ENCODE data around the gene RBM4. TPM values are rescaled to one million over a fixed set of nuclear protein-coding genes. Genes with fewer than 3 reads are reported as not detected.

Gene RBM4
- total RNA-seq, 1 experiment from 2014 or later, result 94.4 TPM

GRCh38 chr11:66677599-66678375, 39.3 kb downstream of the RBM4 start, which contains the start of gene RBM4B:
TSS of gene RBM4B (minus strand) at chr11:66677887. CDS start at chr11:66677079, 808 bp downstream.
- ChIA-PET RAD21 (ENCODE audit: low non-redundant PET in 1 of 2, low total read pairs in 2 of 2, uncharacterized antibody in 2 of 2, unreplicated experiment in 2 of 2) (interaction anchor here (0.6 to 2.1 kb wide), 8 partner anchors 78 to 292 kb away, joined by 3 to 11 read pairs (median 4); partner anchors contain the start of genes MRPL11 (in 2 of the 2), DPP3 (in 1 of the 2) and ZDHHC24 (in 1 of the 2)), POLR2A (interaction anchor here (0.6 to 2.1 kb wide), 17 partner anchors 9 to 366 kb away, joined by 3 to 13 read pairs (median 4); partner anchors contain the start of genes ACTN3, DPP3, MRPL11 and PELI3), CTCF (interaction anchor here (0.6 to 2.5 kb wide), 34 partner anchors 9 to 1186 kb away, joined by 3 to 29 read pairs (median 4); partner anchors contain the start of genes CCDC87, CCS, DPP3 and MRPL11)
- DNase-seq (ENCODE audit: low read depth, low spot score) (peak; percentile 84), ATAC-seq (peak; percentile 94)
- Histone ChIP-seq H2AFZ (ENCODE audit: low read depth, low read length, poor library complexity, severe bottlenecking) (peak within 1 kb of the TSS; percentile 83), H3K9ac (ENCODE audit: low read length) (peak within 1 kb of the TSS; percentile 79), H3K9me3 (ENCODE audit: control insufficient read depth in 1 of 2, insufficient read depth in 1 of 2, low read depth in 1 of 2, low read length in 2 of 2) (no peaks in the 10 kb centered on the region), H3K9me2 (ENCODE audit: insufficient read depth) (no peaks in the 10 kb centered on the region), H4K20me1 (ENCODE audit: insufficient read depth) (no peaks in the 10 kb centered on the region), H3K4me2 (ENCODE audit: low read length) (peak within 1 kb of the TSS; percentile 93), H3K4me1 (ENCODE audit: control insufficient read depth in 1 of 2, insufficient read depth in 2 of 2, low read length in 2 of 2) (peaks cover 3 to 24% of the 10 kb centered on the region in 2 experiments; a peak in 3 of 4 replicates), H3K4me3 (replicated peaks in 1 of 2; ENCODE audit: low read depth in 1 of 2, low read length in 2 of 2) (peak within 1 kb of the TSS; percentile 68 to 70), H3K27ac (ENCODE audit: low read depth, low read length) (peak within 1 kb of the TSS; percentile 82), H3K27me3 (ENCODE audit: insufficient read depth, low read length) (no peaks in the 10 kb centered on the region), H3K79me2 (ENCODE audit: insufficient read depth, low read length) (peaks cover 45% of the 10 kb centered on the region), H3K36me3 (ENCODE audit: control insufficient read depth in 1 of 2, insufficient read depth in 2 of 2, low read length in 2 of 2) (peaks cover 8 to 10% of the 10 kb centered on the region in 2 experiments; a peak in 2 of 4 replicates)
- no TSS peak for BruUV-seq (replicated peaks)
- intact Hi-C loops (cut with micrococcal nuclease), result loop anchor here (1.0 to 10.0 kb wide), 4 partner anchors 98 to 269 kb away; partner anchors contain the start of genes DPP3 and MRPL11
- TF ChIP-seq ELF1 (IDR thresholded peaks at IDR 0.05; ENCODE audit: borderline replicate concordance, low read depth) (no peak), ZFX (IDR thresholded peaks at IDR 0.05) (peak; percentile 52; the same call in 1 of the 2 replicates), SP1 (IDR thresholded peaks at IDR 0.05; ENCODE audit: low read depth) (no peak; the same call in 1 of the 2 replicates), YY1 (IDR thresholded peaks at IDR 0.05; ENCODE audit: extremely low read depth, insufficient replicate concordance, low read depth, low read length) (peak; percentile 89), SRF (IDR thresholded peaks at IDR 0.05; ENCODE audit: low read depth) (no peak), CBX3 (IDR thresholded peaks at IDR 0.05; ENCODE audit: low read depth) (no peak), RAD21 (IDR thresholded peaks at IDR 0.05; ENCODE audit: low read depth) (no peak), ZNF274 (IDR thresholded peaks at IDR 0.05; ENCODE audit: low read depth, low read length) (no peak), MAX (IDR thresholded peaks at IDR 0.05) (peak; percentile 72; the same call in 1 of the 2 replicates), CTCF (IDR thresholded peaks at IDR 0.05 in 2 of 3, conservative IDR thresholded peaks at IDR 0.05 in 1 of 3; ENCODE audit: borderline replicate concordance in 1 of 3, insufficient read depth in 1 of 3, low read depth in 2 of 3, low read length in 2 of 3) (no peak), FOSL1 (IDR thresholded peaks at IDR 0.05; ENCODE audit: low read depth) (no peak), EZH2 (IDR thresholded peaks at IDR 0.05) (no peak), TCF7L2 (IDR thresholded peaks at IDR 0.05; ENCODE audit: borderline replicate concordance, extremely low read depth, insufficient read depth, insufficient read length) (no peak), EZH2phosphoT487 (IDR thresholded peaks at IDR 0.05; ENCODE audit: borderline replicate concordance) (no peak), ZBTB33 (IDR thresholded peaks at IDR 0.05; ENCODE audit: extremely low read depth, insufficient replicate concordance, low read length) (peak; percentile 88), POLR2AphosphoS5 (IDR thresholded peaks at IDR 0.05; ENCODE audit: low read depth, low read length) (peak; percentile 83), JUND (IDR thresholded peaks at IDR 0.05) (no peak), SIN3A (IDR thresholded peaks at IDR 0.05; ENCODE audit: low read depth) (peak; percentile 65; the same call in 1 of the 2 replicates), CEBPB (IDR thresholded peaks at IDR 0.05; ENCODE audit: low read depth) (no peak), POLR2A (IDR thresholded peaks at IDR 0.05; ENCODE audit: borderline replicate concordance, extremely low read depth, insufficient read depth, insufficient read length) (peak; percentile 66), EGR1 (IDR thresholded peaks at IDR 0.05; ENCODE audit: low read depth) (peak; percentile 66)
- TF ChIP-seq, protein P1, sequence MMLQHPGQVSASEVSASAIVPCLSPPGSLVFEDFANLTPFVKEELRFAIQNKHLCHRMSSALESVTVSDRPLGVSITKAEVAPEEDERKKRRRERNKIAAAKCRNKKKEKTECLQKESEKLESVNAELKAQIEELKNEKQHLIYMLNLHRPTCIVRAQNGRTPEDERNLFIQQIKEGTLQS (IDR thresholded peaks at IDR 0.05), result no peak
